PC-3 (cell line): ENCODE measurements around the gene SETD1A.
"Not testable (repeated sequence)": the region's sequence is repeated elsewhere in the genome, so short reads cannot be mapped to it uniquely, and the experiment has no call there.

ENCODE experiments used
- CTCF ChIP-seq: fragments of 300-600 bp; sonication (generic); conservative IDR thresholded peaks from 2 replicates; pipeline ENCODE4 v1.5.1; 2017; ENCODE audit warnings: antibody characterized with exemption, low read depth, mild to moderate bottlenecking, low read length
- EZH2phosphoT487 ChIP-seq: fragments of 300-600 bp; sonication (generic); IDR thresholded peaks from 2 replicates; pipeline ENCODE4 v1.6.1; 2018; ENCODE audit warnings: mild to moderate bottlenecking, antibody characterized with exemption, low read length, borderline replicate concordance

DNA sequence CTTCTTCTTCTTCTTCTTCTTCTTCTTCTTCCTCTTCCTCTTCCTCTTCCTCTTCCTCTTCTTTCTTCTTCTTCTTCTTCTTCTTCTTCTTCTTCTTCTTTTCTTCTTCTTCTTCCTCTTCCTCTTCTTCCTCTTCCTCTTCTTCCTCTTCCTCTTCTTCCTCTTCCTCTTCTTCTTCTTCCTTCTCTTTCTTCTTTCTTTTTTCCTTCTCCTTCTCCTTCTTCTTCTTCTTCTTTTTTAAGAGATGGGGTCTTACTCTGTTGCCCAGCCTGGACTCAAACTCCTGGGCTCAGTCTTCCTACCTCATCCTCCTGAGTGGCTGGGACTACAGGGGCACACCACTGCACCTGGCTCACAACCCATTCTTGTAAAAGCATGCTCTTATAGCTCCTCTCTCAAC, 55.7 kb downstream of the SETD1A start:
- not testable (repeated sequence) for TF ChIP-seq CTCF, EZH2phosphoT487
